Stimulated activated CD8-positive, alpha-beta memory T cell treated with anti-CD3 and anti-CD28 coated beads, Interleukin-4, amount 100 ng/mL, for 24 hours (primary cell): ENCODE measurements around the gene RBPMS2.

Experiments used
- DNase-seq: peaks from one replicate; pipeline ENCODE4 v3.0.0-alpha.2; 2020; ENCODE audit warnings: low read depth

Gene RBPMS2

DNA sequence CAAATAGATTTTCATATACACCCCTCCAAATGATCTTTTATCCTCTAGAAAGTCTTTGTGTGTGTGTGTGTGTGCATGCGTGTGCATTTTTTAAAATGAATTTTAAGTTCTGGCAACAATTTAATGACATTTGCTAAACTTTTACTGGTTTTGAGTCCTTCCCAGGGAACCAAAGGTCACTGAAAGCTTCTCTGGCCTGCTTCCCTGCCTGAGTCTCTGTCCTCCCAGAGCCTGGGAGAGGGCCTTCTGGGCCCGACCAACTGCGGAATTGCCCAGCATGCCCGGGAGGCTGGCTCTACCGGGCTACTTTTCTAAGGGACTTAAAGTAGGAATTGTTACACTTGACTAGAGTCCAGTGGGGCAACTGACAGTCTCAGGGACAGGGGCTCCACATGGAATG lies 7.4 kb upstream of the RBPMS2 start:
- DNase-seq: no peak

DNA sequence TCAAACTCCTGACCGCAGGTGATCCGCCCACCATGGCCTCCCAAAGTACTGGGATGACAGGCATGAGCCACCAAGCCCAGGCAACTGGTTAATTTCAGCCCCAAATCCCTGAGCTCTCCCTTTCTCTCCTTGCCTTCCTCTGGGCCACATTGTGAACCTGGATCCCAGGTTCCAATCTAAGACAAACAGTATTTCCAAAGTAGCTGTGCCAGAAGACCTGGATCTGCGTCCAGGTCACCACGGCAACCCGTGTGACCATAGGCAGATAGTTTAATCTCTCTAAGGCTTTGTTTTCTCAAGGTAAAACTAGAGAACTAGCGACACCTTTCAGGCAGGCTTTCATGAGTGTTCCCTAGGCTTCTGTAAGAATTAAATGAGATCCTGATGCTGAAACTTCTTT lies 5.9 kb upstream of the RBPMS2 start:
- DNase-seq: no peak

DNA sequence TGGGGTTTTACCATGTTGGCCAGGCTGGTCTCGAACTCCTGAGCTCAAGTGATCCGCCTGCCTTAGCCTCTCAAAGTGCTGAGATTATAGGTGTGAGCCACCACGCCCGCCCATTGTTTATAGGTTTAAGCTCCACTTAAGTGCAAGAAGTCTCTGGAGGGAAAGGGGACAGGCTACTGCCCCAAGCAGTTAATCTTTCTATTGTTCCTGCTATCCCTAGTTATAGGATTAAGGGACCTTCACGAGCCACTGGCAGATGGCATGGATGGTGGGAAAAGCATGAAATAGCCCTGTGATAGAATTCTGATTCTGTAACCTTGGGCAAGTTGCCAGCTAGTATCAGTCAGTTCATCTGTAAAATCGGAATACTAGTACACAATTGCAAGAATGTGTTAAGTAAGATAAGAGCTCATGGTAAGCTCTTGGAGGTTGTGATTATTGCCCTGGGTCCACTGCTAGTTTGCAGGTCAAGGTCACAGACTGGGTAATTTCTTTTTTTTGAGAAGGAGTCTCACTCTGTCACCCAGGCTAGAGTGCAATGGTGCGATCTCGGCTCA lies 5.3 kb upstream of the RBPMS2 start:
- no peak for DNase-seq

DNA sequence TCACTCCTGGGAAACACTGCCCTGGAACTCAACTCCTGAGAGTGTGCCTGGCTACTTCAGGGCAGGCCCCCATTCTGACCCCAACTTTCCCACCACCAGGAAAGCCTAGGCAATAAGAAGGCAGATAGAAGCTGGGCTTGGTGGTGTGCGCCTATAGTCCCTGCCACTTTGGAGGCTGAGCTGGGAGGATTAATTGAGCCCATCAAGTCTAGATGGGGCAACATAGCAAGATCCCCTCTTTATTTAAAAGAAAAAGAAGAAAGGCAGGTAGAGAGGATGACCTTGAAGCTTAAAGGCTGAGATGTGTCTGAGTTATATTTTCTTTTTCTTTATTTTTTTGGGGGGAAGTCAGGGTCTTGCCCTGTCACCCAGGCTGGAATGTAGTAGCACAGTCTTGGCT lies 4.2 kb upstream of the RBPMS2 start:
- no peak for DNase-seq

DNA sequence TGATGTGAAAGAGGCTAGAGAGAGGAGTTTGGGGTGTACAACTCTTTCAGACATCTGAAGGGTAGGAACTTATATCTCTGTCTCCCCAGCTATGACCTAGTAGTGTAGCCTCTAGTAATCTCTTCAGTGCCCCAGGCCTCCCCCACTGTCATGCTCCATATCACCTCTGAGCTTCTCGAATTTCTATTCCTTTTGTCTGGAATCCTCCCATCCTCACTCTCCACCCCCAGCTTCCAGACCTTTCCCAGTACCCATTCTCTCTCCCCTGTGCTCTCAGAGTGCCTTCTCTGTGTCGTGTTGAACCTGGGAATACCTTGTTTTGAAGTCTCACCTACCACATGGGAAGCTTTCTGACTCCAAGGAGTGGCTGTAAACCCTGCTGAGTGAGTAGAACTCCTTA lies 3.6 kb upstream of the RBPMS2 start:
- DNase-seq: no peak

DNA sequence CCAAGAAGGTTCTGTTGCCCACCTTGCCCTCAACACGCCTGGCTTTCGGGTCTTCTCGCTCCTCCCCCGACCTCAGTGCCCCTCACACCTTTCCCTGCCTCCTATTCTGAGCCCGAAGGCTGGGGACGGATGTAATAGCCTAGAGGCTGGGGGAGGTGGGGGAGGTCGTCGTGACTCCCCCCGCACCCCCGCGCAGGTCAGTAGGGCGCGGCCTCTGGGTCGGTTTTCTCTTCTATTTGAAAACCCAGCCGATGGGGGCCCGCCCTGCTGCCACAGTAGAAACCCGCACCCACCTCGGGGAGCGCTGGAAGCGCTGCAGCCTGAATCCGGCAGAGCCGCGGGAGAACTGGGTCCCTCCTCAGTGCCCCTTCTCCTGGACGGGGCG lies 1.0 kb upstream of the RBPMS2 start:
- DNase-seq: no peak

DNA sequence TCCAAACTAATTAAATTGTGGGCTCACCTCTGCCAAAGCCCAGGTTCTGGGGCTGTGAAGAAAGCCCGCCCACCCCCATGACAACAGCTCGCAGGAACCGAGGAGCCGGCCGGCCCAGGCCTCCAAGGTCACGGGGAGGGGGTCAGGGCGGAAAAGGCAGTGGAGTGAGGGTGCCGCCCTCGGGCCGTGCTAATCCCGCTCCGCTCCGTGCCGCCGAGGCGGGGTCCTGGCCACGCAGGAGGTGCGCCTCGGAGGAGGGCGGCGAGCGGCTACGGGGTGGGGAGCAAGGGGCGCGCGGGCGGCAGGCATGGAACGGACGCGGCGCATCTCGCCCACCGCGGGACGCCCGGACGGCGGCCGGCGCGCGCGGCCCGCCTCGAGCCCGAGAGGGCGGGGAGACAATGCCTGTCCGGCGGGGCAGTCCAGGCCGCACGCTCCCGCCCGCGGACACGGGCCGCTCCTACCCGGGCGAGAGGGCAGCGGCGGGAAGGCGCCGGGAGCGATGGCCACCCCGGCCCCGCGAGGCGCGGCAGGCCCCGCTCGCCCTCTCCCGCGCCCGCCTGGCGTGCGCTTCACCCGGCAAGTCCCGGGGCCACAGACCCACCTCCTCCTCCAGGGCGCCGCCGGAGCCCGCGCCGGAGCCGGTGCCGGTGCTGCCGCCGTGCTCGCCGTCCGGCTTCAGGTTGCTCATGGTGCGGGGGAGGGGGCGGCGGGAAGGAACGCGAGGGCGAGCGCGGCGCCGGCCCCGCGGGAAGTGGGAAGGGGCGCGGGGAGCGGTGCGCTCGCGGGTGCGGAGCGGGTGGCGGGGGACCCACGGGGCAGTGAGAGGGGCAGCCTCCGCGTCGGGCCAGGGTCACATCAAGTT lies 528 bp downstream of the RBPMS2 start:
- no peak for DNase-seq

DNA sequence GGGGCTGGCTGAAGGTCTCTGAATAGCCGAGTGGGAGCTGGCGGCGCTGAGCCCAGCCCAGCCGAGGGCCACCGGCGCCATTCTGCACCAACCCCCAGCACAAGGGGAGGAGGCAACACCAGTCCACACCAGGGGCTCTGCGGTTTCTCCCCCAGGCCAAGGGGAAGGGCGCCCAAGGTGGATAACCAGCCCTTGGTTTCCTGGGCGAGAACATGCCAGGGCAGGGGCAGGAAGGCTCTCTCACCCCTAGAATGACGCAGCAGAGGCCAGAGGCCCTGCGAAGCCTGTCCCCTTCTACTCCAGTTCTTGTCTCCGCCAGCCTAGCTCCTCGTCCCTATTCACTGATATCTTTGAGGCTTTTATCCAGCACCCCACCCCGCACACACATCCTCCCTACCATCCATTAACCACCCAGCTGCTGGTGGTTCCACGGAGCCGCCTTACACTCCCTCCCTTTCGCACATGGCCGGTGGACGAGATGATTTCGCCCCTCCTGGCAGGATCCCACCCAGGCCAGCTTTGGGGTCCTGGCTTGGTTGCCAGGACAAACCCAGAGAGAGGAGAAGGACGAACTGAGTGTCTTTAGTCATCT lies 1.3 kb downstream of the RBPMS2 start:
- DNase-seq: no peak

DNA sequence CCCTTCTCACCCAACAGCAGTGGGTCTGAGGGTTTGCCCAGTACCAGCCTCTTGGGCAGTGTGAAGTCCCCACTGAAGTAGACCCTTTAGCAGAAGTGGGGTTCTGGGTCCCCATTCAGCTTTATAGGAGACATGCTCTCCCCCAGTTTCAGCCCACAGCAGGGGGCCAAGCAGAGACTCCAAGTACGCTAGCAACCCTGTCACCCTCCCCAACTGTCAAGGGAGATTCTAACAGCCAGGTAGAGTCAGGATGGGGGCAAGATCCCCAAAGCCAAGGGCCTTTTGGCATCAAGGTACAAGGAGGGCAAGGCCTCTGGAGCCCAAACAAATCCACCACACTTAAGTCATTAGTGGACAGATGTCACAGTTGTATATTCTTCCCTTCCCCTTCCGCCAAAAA lies 1.8 kb downstream of the RBPMS2 start:
- no peak for DNase-seq

DNA sequence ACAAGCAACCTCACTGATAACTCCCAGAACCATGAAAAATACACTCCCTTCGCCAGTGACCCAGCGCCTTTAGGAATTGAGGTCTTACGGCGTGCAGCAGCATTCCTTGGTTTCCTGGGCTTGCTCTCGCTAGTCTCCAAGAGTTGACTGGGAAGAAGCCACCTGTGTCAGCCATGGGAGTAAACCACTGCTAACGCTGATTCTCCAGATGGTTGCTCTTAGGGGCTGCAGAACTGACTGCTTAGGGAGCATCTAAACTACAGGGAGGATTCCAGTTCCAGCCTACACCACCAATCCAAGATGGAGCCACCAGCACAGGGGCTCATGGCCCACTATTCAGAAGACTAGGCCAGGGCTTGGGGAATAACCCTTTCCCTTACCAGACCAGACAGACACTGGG lies 2.4 kb downstream of the RBPMS2 start:
- DNase-seq: no peak

DNA sequence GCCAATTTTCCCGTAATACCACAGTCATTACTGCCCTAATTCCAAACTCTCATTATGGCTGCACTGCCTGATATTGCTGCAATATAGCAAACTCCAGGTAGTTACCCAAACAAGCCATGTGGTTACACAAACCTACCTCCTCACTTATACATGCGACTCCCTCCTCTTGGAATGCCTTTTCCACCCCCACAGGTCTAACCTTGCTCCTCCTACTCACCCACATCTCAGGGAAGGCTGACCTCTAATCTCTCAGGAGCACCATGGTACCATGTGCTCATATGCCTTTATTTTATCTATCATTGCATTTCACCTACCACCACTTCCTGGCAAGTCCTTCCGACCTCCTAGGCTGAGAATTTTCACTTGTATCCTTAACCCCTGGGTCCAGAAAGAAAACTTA lies 2.9 kb downstream of the RBPMS2 start:
- no peak for DNase-seq

DNA sequence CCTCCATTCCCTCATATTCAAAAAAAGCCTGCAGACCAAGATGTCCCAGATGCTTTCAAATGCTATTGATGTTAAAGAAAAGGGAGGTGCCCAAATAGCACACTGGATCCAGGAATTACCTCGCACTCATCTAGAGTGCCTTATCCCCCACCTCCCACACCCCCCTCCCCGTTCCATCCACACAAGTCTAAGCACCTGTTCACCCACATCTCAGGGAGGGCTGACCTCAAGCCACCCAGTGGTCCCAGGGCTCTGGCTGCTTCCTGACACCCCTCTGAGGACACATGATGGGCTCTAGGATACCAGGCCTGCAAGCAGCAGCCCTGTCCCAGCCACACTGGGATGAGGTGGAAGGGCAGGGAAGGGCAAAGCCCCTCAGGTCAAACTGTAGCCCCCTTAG lies 4.8 kb downstream of the RBPMS2 start:
- no peak for DNase-seq

DNA sequence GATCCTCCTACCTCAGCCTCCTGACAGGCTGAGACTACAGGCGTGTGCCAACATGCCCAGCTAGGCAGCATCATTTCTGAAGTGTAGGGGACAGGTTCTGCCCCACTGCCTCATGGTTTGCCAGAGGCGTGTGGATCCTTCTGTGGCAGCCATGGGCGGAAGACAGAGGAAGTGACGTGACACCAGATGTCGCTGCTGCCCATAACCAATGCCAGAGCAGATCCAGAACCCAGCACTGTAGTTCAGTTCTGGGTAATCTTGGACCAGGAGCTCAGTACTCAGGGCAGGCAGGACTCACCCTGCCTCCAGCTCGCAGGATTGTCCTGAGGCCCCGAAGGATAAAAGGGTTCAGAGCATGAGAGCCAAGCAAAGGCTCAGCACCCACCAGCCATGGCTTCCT lies 8.2 kb downstream of the RBPMS2 start:
- DNase-seq: no peak

DNA sequence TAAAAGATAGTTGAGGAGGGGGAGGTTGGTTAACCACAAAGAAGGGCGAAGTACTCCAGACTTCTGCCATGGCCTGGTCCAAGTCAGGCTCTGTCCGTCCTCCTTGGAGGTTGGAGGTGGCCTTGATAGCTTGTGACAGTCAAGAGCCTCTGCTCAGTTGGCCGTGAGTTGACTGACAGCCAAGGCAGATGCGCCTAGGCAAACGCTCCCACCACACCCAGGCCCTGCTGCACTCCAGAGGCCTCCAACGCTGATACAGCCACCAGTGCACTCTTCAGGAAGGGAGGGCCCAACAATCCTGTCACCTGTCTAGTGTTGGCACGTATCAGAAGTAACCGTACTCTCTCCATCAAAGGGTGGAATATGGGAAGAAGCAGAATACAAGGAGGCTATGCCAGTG lies 9.3 kb downstream of the RBPMS2 start:
- no peak for DNase-seq

DNA sequence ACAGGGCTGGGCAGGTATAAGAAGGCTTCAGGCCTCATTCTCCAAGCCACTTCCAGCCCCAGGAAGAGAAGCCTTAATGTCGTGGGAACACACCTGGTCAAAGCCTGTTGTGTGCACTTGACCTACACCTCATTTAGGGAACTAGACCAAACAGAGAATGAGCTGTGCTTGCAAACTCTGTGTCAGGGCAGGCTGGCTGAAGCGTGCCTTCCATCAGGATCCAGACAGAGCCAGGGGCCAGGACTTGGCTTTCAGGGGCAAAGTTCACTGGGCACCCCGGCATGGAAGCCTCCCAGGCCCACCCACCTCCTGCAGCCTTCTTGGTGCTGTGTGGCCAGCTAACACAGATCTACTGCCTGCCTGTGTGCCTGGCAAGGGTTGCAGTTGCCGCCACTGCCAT lies 11.5 kb downstream of the RBPMS2 start:
- no peak for DNase-seq

DNA sequence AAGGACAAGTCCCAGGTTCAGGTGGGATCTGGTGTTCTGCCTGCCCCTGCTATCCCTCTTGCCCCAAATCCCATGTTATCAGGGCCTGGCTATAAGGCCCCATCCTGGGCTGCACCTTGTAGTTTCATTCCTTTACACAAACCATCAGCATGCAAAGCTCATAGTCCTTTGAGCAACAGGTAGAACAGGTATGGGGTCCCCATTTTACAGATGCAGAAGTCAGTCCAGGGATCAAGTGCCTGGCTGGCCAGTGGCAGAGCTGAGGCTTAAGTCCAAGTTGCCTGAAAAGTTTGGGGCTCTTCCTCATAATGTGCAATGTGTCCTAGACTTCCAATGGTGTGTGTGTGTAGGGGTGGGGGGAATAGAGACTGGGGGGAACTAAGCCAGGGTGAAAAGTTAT lies 11.9 kb downstream of the RBPMS2 start:
- no peak for DNase-seq

DNA sequence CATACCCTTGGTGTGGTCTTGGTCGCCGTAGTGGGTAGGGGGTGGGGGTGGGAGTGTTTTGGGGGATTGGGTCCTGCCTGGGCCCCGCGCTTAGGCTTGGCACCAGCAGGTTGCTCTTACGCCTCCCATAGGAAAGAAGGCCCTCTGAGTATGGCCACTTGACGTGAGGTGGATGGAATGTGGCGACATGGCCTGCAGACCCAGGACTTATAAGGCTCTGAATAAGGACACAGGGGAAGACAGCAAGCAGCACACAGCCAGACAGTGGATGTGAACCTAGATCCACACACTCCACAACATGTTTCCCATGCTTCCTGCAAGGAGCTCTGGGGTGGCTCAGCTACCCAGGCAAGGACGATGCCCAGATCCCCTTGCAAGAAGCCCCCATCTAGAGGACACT lies 12.4 kb downstream of the RBPMS2 start:
- DNase-seq: no peak

DNA sequence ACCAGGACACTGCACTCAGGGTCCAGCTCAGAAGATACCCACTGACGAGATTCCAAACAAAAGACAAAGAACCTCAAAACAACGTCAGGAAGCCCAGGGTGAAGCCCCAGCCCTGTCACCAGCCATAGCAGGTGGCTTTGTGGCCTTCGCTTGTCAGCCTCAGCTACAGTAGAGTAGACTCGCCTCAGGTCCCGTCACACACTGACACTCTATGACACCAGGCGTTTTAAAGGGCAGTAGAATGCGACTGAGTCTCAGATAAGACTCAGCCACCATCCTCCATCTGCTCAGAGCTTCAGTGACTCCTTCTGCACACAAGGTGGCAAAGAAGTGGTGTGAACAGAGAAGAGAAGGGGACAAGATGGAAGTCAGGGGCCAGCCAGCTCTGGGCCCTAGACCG lies 12.8 kb downstream of the RBPMS2 start:
- no peak for DNase-seq

DNA sequence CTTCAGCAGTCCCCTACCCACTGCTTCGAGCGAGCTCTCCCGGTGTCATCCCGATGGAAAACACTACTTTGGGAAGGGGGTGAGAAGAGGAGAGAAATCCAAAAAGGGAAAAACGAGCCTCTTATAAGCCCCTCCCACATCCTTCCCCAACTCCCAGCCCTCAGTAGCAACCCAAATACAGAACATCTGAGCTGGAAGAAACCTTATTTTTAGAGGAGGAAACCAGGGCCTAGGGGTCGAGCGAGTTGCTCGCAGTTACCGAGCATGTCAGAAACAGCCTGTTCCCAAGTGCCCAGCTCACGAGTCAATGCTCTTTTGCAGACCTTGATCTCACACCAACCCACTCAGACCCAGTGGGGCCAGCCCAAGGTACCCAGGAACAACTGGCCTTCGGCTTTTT lies 14.2 kb downstream of the RBPMS2 start:
- no peak for DNase-seq

DNA sequence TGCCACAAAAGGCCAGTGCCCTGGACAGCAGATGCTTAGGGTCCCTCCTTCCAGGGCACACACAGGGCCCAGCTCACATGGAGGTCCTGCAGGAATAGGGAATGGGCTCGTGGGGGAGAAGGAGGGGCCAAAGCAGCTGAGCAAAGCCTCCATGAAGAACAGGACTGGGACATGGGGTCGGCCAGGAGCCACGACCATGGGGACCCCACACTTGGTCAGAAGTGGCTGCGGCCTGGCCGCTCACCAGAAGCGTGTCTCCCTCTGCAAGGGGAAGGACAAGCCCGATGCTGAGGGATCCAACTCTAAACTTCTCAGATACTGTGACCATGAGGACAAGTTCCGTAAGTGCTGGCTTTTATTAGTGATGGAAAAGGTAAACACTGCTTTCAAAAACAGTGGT lies 15.3 kb downstream of the RBPMS2 start:
- no peak for DNase-seq

DNA sequence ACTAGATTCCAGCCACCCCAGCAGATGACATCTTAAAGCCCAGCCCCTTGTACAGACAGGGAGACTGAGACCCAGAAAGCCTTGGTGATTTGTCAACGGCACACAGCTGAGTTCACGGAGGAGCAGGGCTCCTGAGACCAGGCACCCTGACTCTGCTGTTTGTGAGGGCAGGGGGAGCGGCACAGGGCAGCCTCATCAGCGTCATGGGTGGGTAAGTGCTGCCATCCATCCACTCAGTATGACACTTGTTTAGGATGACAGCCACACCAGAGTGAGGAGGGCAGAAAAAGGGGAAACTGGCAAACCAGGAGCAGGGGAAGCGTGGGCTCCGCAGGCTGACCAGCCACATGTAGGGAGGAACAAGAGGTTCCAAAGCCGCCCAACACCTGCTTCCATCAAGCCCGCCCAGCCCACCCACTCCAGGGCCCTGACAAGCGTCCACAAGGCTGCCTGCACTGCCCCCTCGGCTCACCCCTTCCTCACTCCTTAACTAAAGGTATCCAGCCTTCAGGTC lies 19.9 kb downstream of the RBPMS2 start:
- DNase-seq: no peak

DNA sequence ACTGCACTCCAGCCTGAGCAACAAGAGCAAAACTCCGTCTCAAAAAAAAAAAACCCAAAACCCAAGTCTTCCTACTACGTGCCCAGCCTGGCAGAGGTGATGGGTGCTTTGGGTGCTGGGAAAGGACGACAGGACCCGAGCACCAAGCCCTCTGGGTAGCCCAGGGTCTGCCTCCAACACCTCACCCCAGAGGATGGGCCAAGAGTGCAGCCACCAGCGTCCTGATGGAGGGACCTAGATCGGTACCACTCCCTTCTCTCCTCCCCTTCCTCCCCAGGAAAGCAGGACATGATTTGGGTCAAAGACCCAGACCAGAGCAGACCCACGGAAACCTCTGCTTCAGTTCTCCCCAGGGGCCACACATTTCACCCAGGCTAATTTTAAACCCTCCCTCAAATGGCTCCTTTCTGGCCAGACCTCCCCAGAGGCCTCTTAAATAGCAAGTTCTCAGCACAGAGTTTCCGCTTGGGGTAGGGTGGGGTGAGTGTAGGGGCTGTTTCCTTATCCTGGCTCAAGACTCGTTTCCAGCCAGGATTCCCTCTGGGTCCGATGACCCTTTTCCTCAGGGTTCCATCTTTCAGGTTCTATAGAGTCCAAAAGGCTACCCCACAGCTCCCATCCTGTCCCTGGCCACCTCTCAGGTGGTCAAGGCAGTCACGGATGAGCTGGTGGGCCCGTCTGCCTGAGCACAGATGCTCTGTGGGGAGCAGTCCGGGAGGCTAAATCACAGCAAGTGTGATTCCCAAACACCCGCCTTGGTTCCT lies 20.5 kb downstream of the RBPMS2 start:
- no peak for DNase-seq
